Measurements from ENCODE around the gene ZBTB7C.

Gene ZBTB7C

DNA sequence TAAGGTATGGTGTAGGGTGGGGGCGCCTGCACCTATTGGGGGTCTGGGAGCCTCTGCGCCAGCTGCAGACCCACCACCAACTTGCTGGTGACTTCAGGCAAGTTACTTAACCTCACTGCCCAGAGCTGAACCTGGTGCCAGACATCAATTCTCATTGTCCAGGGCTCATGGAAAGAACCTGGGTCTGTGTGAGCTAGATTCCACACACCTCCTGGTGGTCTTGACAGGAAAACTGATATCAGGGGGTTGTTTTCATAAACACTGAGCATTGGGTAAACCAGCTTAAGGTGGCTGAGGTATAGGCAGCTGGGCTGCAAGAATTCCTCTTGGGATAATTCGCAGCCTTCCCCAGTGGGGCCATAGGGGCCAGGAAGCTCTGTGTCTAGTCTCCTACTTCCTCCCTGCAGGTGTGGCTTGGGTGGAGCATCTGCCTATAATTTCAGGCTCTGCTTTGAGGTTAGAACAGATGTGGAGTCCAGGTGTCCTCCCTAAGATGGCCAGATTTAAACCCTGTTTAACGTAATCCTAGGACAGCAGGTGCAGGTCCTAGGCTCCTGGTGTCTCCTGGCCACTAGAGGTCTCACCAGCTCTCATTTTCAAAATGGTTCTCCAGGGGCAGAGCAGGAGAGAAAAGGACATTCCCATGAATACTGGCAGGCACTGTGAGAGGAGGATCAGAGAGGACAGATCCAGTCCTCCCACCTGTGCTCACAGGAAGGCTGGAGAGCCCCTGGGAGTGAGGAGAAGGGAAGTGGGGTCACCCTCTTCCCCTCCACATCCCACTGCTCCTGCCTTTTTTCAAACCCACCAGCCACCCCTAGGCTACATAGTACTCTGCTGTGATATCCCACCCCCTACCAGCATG, 378.3 kb downstream of the ZBTB7C start (continued):
- TF ChIP-seq ZNF366 (tag by site-specific recombination; conservative IDR thresholded peaks at IDR 0.05) (0 out of 2 replicates have a peak, but pooled peaks have one; percentile 21), YY2 (tag by site-specific recombination; IDR thresholded peaks at IDR 0.05) (no peak), ZNF677 (tag by site-specific recombination; IDR thresholded peaks at IDR 0.05) (no peak), ZNF548 (tag by site-specific recombination; IDR thresholded peaks at IDR 0.05) (no peak)
- TF ChIP-seq, protein P1, sequence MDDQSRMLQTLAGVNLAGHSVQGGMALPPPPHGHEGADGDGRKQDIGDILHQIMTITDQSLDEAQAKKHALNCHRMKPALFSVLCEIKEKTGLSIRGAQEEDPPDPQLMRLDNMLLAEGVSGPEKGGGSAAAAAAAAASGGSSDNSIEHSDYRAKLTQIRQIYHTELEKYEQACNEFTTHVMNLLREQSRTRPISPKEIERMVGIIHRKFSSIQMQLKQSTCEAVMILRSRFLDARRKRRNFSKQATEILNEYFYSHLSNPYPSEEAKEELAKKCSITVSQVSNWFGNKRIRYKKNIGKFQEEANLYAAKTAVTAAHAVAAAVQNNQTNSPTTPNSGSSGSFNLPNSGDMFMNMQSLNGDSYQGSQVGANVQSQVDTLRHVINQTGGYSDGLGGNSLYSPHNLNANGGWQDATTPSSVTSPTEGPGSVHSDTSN (CRISPR knock-in tag; IDR thresholded peaks at IDR 0.05) = no peak

- Histone ChIP-seq H3K9me3 (ENCODE audit: control insufficient read depth, insufficient read depth, low read depth, low read length) (no peaks in the 10 kb centered on the region), H3K36me3 (ENCODE audit: control insufficient read depth in 2 of 2, insufficient read depth in 1 of 2, low read length in 2 of 2) (no peaks in the 10 kb centered on the region), H3K4me3 (ENCODE audit: low read depth, low read length) (no peak overlapping the region), H3K4me1 (ENCODE audit: control insufficient read depth, insufficient read depth, low read length) (peaks cover 3% of the 10 kb centered on the region; the same call in 1 of the 2 replicates), H3K27ac (ENCODE audit: extremely low read depth, low read depth, low read length) (no peak overlapping the region)
- ChIA-PET POLR2A (no interaction called here), CTCF (interaction anchor here (0.6 to 11.7 kb wide), 12 partner anchors 16 to 1327 kb away, joined by 3 to 206 read pairs (median 3); no protein-coding TSS in a partner anchor)
- TF ChIP-seq ZNF248 (tag by site-specific recombination; IDR thresholded peaks at IDR 0.05) (no peak), MZF1 (tag by site-specific recombination; IDR thresholded peaks at IDR 0.05; ENCODE audit: borderline replicate concordance) (no peak), ZNF561 (tag by site-specific recombination; IDR thresholded peaks at IDR 0.05; ENCODE audit: borderline replicate concordance) (no peak), FEZF1 (tag by site-specific recombination; IDR thresholded peaks at IDR 0.05) (no peak), ZNF341 (tag by site-specific recombination; IDR thresholded peaks at IDR 0.05; ENCODE audit: low read depth) (no peak), ZBTB21 (tag by site-specific recombination; IDR thresholded peaks at IDR 0.05) (no peak), ZNF660 (tag by site-specific recombination; IDR thresholded peaks at IDR 0.05) (no peak), EGR2 (tag by site-specific recombination; IDR thresholded peaks at IDR 0.05; ENCODE audit: low read depth) (no peak)
- TF ChIP-seq, protein P2, sequence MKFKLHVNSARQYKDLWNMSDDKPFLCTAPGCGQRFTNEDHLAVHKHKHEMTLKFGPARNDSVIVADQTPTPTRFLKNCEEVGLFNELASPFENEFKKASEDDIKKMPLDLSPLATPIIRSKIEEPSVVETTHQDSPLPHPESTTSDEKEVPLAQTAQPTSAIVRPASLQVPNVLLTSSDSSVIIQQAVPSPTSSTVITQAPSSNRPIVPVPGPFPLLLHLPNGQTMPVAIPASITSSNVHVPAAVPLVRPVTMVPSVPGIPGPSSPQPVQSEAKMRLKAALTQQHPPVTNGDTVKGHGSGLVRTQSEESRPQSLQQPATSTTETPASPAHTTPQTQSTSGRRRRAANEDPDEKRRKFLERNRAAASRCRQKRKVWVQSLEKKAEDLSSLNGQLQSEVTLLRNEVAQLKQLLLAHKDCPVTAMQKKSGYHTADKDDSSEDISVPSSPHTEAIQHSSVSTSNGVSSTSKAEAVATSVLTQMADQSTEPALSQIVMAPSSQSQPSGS (tag by site-specific recombination; IDR thresholded peaks at IDR 0.05; ENCODE audit: low read depth) = no peak
- TF ChIP-seq, protein P3, sequence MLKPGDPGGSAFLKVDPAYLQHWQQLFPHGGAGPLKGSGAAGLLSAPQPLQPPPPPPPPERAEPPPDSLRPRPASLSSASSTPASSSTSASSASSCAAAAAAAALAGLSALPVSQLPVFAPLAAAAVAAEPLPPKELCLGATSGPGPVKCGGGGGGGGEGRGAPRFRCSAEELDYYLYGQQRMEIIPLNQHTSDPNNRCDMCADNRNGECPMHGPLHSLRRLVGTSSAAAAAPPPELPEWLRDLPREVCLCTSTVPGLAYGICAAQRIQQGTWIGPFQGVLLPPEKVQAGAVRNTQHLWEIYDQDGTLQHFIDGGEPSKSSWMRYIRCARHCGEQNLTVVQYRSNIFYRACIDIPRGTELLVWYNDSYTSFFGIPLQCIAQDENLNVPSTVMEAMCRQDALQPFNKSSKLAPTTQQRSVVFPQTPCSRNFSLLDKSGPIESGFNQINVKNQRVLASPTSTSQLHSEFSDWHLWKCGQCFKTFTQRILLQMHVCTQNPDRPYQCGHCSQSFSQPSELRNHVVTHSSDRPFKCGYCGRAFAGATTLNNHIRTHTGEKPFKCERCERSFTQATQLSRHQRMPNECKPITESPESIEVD (tag by site-specific recombination; IDR thresholded peaks at IDR 0.05) = no peak
Measured at GRCh38 chr18:48029296-48029986, 379.7 kb downstream of the ZBTB7C start.

DNA sequence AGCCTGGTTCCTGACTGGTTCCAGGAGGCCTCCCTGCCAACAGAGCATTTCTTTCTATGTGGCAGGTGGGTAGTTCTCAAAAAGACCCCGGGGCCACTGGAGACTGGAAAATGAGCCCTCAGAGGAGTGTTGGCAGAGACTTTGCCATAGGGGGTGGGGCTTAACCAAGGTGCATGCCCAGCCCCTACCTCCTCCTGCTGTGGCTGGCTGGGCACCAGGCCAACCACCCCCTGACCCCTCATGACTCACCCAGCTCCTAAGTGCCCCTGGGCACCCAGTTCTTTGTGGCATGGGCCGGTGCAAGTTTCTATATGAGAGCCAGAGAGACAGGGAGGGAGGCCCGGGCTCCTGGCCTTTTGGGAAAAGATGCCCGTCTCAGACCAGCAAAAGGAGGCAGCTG, 380.5 kb downstream of the ZBTB7C start:
- Histone ChIP-seq H3K36me3 (ENCODE audit: control insufficient read depth in 2 of 2, insufficient read depth in 1 of 2, low read length in 2 of 2) (no peaks in the 10 kb centered on the region), H3K9me3 (ENCODE audit: control insufficient read depth, insufficient read depth, low read depth, low read length) (no peaks in the 10 kb centered on the region), H3K4me3 (ENCODE audit: low read depth, low read length) (no peak overlapping the region), H3K27ac (ENCODE audit: extremely low read depth, low read depth, low read length) (no peak overlapping the region), H3K4me1 (ENCODE audit: control insufficient read depth, insufficient read depth, low read length) (peaks cover 3% of the 10 kb centered on the region; the same call in 1 of the 2 replicates)
- TF ChIP-seq GLIS1 (tag by site-specific recombination; IDR thresholded peaks at IDR 0.05) (no peak), ZNF449 (tag by site-specific recombination; IDR thresholded peaks at IDR 0.05) (no peak), YY2 (tag by site-specific recombination; IDR thresholded peaks at IDR 0.05) (no peak)
- TF ChIP-seq, protein P4, sequence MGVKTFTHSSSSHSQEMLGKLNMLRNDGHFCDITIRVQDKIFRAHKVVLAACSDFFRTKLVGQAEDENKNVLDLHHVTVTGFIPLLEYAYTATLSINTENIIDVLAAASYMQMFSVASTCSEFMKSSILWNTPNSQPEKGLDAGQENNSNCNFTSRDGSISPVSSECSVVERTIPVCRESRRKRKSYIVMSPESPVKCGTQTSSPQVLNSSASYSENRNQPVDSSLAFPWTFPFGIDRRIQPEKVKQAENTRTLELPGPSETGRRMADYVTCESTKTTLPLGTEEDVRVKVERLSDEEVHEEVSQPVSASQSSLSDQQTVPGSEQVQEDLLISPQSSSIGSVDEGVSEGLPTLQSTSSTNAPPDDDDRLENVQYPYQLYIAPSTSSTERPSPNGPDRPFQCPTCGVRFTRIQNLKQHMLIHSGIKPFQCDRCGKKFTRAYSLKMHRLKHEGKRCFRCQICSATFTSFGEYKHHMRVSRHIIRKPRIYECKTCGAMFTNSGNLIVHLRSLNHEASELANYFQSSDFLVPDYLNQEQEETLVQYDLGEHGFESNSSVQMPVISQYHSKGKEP (tag by site-specific recombination; IDR thresholded peaks at IDR 0.05) = no peak
- POLR2A ChIA-PET = no interaction called here
- CTCF ChIA-PET = interaction anchor here (0.6 to 11.7 kb wide), 9 partner anchors 17 to 935 kb away, joined by 3 to 206 read pairs (median 3); no protein-coding TSS in a partner anchor
